Measurements from ENCODE around the gene ACSL1. TPM values are rescaled to one million over a fixed set of nuclear protein-coding genes. Genes with fewer than 3 reads are reported as not detected.

ACSL1 gene
- total and polyA plus RNA-seq, 8 donors = 42.8 to 1,170 (median 51.3) TPM

- H3K27ac ChIP-seq = peak overlapping the region in 4 of 5 donors; percentile 33 to 83 (median 68)
- DNase-seq = no peak
- no peak overlapping the region for H3K4me3 ChIP-seq
- no peaks in the 10 kb centered on the region for H3K36me3 ChIP-seq
- WGBS, 5 donors = 77 to 96% (median 90%) methylated on average over 8 of the region's 8 CpGs
- intact Hi-C loops (cut with DNase I; ENCODE audit: low total_unique reads) = no loop called here
- H3K27me3 ChIP-seq = no peaks in the 10 kb centered on the region
- peaks cover 42 to 72% (median 52%) of the 10 kb centered on the region in 4 donors for H3K4me1 ChIP-seq
- TF ChIP-seq POLR2AphosphoS5 (IDR thresholded peaks at IDR 0.05) = no peak
- TF ChIP-seq, protein P1, sequence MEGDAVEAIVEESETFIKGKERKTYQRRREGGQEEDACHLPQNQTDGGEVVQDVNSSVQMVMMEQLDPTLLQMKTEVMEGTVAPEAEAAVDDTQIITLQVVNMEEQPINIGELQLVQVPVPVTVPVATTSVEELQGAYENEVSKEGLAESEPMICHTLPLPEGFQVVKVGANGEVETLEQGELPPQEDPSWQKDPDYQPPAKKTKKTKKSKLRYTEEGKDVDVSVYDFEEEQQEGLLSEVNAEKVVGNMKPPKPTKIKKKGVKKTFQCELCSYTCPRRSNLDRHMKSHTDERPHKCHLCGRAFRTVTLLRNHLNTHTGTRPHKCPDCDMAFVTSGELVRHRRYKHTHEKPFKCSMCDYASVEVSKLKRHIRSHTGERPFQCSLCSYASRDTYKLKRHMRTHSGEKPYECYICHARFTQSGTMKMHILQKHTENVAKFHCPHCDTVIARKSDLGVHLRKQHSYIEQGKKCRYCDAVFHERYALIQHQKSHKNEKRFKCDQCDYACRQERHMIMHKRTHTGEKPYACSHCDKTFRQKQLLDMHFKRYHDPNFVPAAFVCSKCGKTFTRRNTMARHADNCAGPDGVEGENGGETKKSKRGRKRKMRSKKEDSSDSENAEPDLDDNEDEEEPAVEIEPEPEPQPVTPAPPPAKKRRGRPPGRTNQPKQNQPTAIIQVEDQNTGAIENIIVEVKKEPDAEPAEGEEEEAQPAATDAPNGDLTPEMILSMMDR (IDR thresholded peaks at IDR 0.05) = no peak
- no peak for TF ChIP-seq EP300 (IDR thresholded peaks at IDR 0.05)
- TF ChIP-seq POLR2A (IDR thresholded peaks at IDR 0.05) = no peak
- H3K9me3 ChIP-seq = no peaks in the 10 kb centered on the region
These were observed 14.1 kb downstream of the ACSL1 start for GRCh38 chr4:184811526-184812198.

- DNase-seq = no peak
- Histone ChIP-seq H3K4me1 (peaks cover 45 to 73% (median 57%) of the 10 kb centered on the region in 4 donors), H3K9me3 (no peaks in the 10 kb centered on the region), H3K4me3 (no peak overlapping the region), H3K36me3 (no peaks in the 10 kb centered on the region), H3K27ac (peak overlapping the region in 3 of 5 donors; percentile 35 to 83 (median 76)), H3K27me3 (no peaks in the 10 kb centered on the region)
- intact Hi-C loops (cut with DNase I; ENCODE audit: low total_unique reads) = no loop called here
- 77 to 85% (median 82%) methylated on average over 10 of the region's 10 CpGs for WGBS, 5 donors
- TF ChIP-seq, protein P1 (IDR thresholded peaks at IDR 0.05) = no peak
- TF ChIP-seq POLR2AphosphoS5 (IDR thresholded peaks at IDR 0.05) = no peak
- TF ChIP-seq EP300 (IDR thresholded peaks at IDR 0.05) = no peak
These were observed 15.0 kb downstream of the ACSL1 start for GRCh38 chr4:184810720-184811119.

GRCh38 chr4:184808713-184809050, 17.1 kb downstream of the ACSL1 start:
- H3K27me3 ChIP-seq = no peaks in the 10 kb centered on the region
- no peak for DNase-seq
- H3K4me3 ChIP-seq = no peak overlapping the region
- no peaks in the 10 kb centered on the region for H3K9me3 ChIP-seq
- no peaks in the 10 kb centered on the region for H3K36me3 ChIP-seq
- peak overlapping the region; percentile 4 to 72 (median 34) for H3K27ac ChIP-seq
- intact Hi-C loops (cut with DNase I; ENCODE audit: low total_unique reads) = no loop called here
- whole genome bisulfite sequencing, 5 donors = 24 to 58% (median 47%) methylated on average over 1 of the region's 1 CpG
- TF ChIP-seq POLR2A (IDR thresholded peaks at IDR 0.05) (no peak), POLR2AphosphoS5 (IDR thresholded peaks at IDR 0.05) (no peak), EP300 (IDR thresholded peaks at IDR 0.05) (no peak)
- TF ChIP-seq, protein P1 (IDR thresholded peaks at IDR 0.05) = no peak
- peaks cover 38 to 73% (median 51%) of the 10 kb centered on the region in 4 donors for H3K4me1 ChIP-seq

- Histone ChIP-seq H3K4me3 (no peak overlapping the region), H3K36me3 (peaks cover 0 to 2% (median 0%) of the 10 kb centered on the region in 4 donors), H3K27me3 (no peaks in the 10 kb centered on the region), H3K9me3 (no peaks in the 10 kb centered on the region), H3K4me1 (peaks cover 36 to 73% (median 51%) of the 10 kb centered on the region in 4 donors), H3K27ac (peak overlapping the region; percentile 4 to 72 (median 61))
- TF ChIP-seq, protein P1 (IDR thresholded peaks at IDR 0.05) = no peak
- TF ChIP-seq EP300 (IDR thresholded peaks at IDR 0.05) (no peak), POLR2AphosphoS5 (IDR thresholded peaks at IDR 0.05) (no peak), POLR2A (IDR thresholded peaks at IDR 0.05) (no peak)
- intact Hi-C loops (cut with DNase I; ENCODE audit: low total_unique reads) = no loop called here
- 23 to 44% (median 36%) methylated on average over 9 of the region's 9 CpGs for WGBS, 5 donors
- DNase-seq = peak; percentile 49 to 70
These were observed 17.7 kb downstream of the ACSL1 start for GRCh38 chr4:184807797-184808712.

All from stomach (tissue), 9 donors.